DND-41 (cell line): Measurements from ENCODE around the gene STMN3.

Experiments used
- ATAC-seq: fragments of 200-7000 bp; cut with Tn5 transposase; 3 replicates; pipeline ENCODE4 v1.9.1; 2021; ENCODE audit warnings: low read depth; ENCODE audit not compliant: insufficient read depth
- DNase-seq: peaks from one replicate; pipeline ENCODE4 v3.0.0-alpha.2; 2020
- H2AFZ ChIP-seq: 2 replicates; pipeline ENCODE4 v1.6.0; 2012; ENCODE audit warnings: low read depth, low read length
- H3K27ac ChIP-seq: 2 replicates; pipeline ENCODE4 v1.5.1; 2012; ENCODE audit warnings: low read length, inconsistent platforms
- H3K27me3 ChIP-seq: fragments of 200-600 bp; sonication (generic); 2 replicates; pipeline ENCODE4 v1.6.0; 2012; ENCODE audit warnings: low read length, mild to moderate bottlenecking, inconsistent platforms; ENCODE audit not compliant: insufficient read depth, poor library complexity
- H3K36me3 ChIP-seq: 2 replicates; pipeline ENCODE4 v1.5.1; 2012; ENCODE audit warnings: low read length, inconsistent platforms; ENCODE audit not compliant: insufficient read depth
- H3K4me1 ChIP-seq: 2 replicates; pipeline ENCODE4 v1.5.1; 2012; ENCODE audit warnings: mild to moderate bottlenecking, low read length; ENCODE audit not compliant: insufficient read depth
- H3K4me2 ChIP-seq: 2 replicates; pipeline ENCODE4 v1.6.0; 2012; ENCODE audit warnings: mild to moderate bottlenecking, moderate library complexity, low read length, inconsistent platforms; ENCODE audit not compliant: insufficient read depth
- H3K4me3 ChIP-seq, 2 experiments: fragments of 200-600 bp in 1 of 2; shearing (Covaris generic) in 1 of 2; 2 replicates each; pipeline ENCODE4 v1.5.1; 2012 to 2016; ENCODE audit warnings: inconsistent platforms in 2 of 2, low read length in 2 of 2, mild to moderate bottlenecking in 2 of 2, low read depth in 1 of 2, moderate library complexity in 1 of 2
- H3K79me2 ChIP-seq: 2 replicates; pipeline ENCODE4 v1.6.0; 2012; ENCODE audit warnings: low read length, inconsistent platforms; ENCODE audit not compliant: insufficient read depth
- H3K9ac ChIP-seq: 2 replicates; pipeline ENCODE4 v1.6.0; 2012; ENCODE audit warnings: low read depth, mild to moderate bottlenecking, inconsistent platforms, low read length, moderate library complexity
- H3K9me3 ChIP-seq: 2 replicates; pipeline ENCODE4 v1.5.1; 2012; ENCODE audit warnings: low read length, moderate library complexity, mild to moderate bottlenecking, inconsistent platforms; ENCODE audit not compliant: insufficient read depth, severe bottlenecking
- H4K20me1 ChIP-seq: 2 replicates; pipeline ENCODE4 v1.6.0; 2012; ENCODE audit warnings: low read length; ENCODE audit not compliant: insufficient read depth
- EZH2 ChIP-seq: IDR thresholded peaks from 3 replicates; pipeline ENCODE4 v1.6.1; 2012; ENCODE audit warnings: borderline replicate concordance, low read depth, mild to moderate bottlenecking, moderate library complexity, low read length, inconsistent platforms; ENCODE audit not compliant: severe bottlenecking
- TF ChIP-seq, protein P1 (sequence below): IDR thresholded peaks from 2 replicates; pipeline ENCODE4 v1.5.1; 2012; ENCODE audit warnings: borderline replicate concordance, low read length, moderate library complexity, mild to moderate bottlenecking; ENCODE audit not compliant: poor library complexity, severe bottlenecking; ENCODE audit errors: extremely low read depth

STMN3 gene

GRCh38 chr20:63686492-63687321 lies 33.5 kb upstream of the STMN3 start:
- Histone ChIP-seq H3K36me3 (peaks cover 22% of the 10 kb centered on the region), H3K79me2 (no peaks in the 10 kb centered on the region), H3K27me3 (no peaks in the 10 kb centered on the region), H3K9me3 (no peaks in the 10 kb centered on the region), H2AFZ (no peak overlapping the region), H3K9ac (no peak overlapping the region), H3K4me3 (no peak overlapping the region), H3K4me1 (no peaks in the 10 kb centered on the region), H4K20me1 (peaks cover 10% of the 10 kb centered on the region), H3K4me2 (no peak overlapping the region), H3K27ac (no peak overlapping the region)
- TF ChIP-seq, protein P1, sequence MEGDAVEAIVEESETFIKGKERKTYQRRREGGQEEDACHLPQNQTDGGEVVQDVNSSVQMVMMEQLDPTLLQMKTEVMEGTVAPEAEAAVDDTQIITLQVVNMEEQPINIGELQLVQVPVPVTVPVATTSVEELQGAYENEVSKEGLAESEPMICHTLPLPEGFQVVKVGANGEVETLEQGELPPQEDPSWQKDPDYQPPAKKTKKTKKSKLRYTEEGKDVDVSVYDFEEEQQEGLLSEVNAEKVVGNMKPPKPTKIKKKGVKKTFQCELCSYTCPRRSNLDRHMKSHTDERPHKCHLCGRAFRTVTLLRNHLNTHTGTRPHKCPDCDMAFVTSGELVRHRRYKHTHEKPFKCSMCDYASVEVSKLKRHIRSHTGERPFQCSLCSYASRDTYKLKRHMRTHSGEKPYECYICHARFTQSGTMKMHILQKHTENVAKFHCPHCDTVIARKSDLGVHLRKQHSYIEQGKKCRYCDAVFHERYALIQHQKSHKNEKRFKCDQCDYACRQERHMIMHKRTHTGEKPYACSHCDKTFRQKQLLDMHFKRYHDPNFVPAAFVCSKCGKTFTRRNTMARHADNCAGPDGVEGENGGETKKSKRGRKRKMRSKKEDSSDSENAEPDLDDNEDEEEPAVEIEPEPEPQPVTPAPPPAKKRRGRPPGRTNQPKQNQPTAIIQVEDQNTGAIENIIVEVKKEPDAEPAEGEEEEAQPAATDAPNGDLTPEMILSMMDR = no peak
- no peak for TF ChIP-seq EZH2
- DNase-seq (no peak), ATAC-seq (no peak)

DNA sequence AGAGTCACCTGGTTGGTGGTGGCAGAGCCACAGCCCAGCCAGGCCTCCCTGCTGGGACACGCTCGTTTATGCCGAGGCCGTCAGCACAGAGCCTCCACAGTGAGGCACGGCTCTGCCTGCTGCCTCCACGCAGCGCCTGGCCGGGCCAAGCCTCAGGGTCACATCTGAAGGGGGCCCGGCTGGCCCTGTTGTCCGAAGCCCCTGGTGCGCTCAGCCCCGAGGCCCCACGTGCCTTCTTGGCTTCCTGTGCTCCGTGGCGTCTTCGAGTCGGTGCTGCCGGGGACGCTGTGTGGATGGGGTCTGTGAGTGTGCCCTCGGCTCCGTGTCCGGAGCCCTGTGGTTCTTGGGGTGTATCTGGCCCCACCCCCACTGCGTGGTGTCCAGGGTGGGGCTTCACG lies 32.9 kb upstream of the STMN3 start:
- no peak overlapping the region for H3K27ac ChIP-seq
- no peaks in the 10 kb centered on the region for H3K9me3 ChIP-seq
- no peak for ATAC-seq
- H2AFZ ChIP-seq = no peak overlapping the region
- no peak overlapping the region for H3K9ac ChIP-seq
- H4K20me1 ChIP-seq = peaks cover 14% of the 10 kb centered on the region
- no peak for DNase-seq
- no peaks in the 10 kb centered on the region for H3K4me1 ChIP-seq
- no peak overlapping the region for H3K4me2 ChIP-seq
- H3K27me3 ChIP-seq = no peaks in the 10 kb centered on the region
- H3K4me3 ChIP-seq = no peak overlapping the region
- no peaks in the 10 kb centered on the region for H3K79me2 ChIP-seq
- H3K36me3 ChIP-seq = peaks cover 23% of the 10 kb centered on the region
- TF ChIP-seq, protein P1 = no peak
- no peak for TF ChIP-seq EZH2

GRCh38 chr20:63685269-63686026 lies 32.2 kb upstream of the STMN3 start:
- peaks cover 25% of the 10 kb centered on the region for H3K36me3 ChIP-seq

More at GRCh38 chr20:63685269-63686026, 32.2 kb upstream of the STMN3 start:
- DNase-seq = no peak
- no peaks in the 10 kb centered on the region for H3K4me1 ChIP-seq
- no peak overlapping the region for H3K27ac ChIP-seq
- no peak overlapping the region for H3K9ac ChIP-seq
- ATAC-seq = no peak
- no peak overlapping the region for H3K4me2 ChIP-seq
- TF ChIP-seq, protein P1 = no peak
- no peak for TF ChIP-seq EZH2
- no peak overlapping the region for H2AFZ ChIP-seq
- no peaks in the 10 kb centered on the region for H3K79me2 ChIP-seq
- H3K9me3 ChIP-seq = no peaks in the 10 kb centered on the region
- H3K27me3 ChIP-seq = no peaks in the 10 kb centered on the region
- H3K4me3 ChIP-seq = no peak overlapping the region
- H4K20me1 ChIP-seq = peaks cover 20% of the 10 kb centered on the region
